HG02642 (cell line): ENCODE results near the gene GNA15.
"Not testable (repeated sequence)": the region's sequence is repeated elsewhere in the genome, so short reads cannot be mapped to it uniquely, and the experiment has no call there.

ENCODE experiments used
- ATAC-seq: cut with Tn5 transposase; IDR thresholded peaks from one replicate; pipeline ENCODE4 v1.9.1; 2021; ENCODE audit warnings: mild to moderate bottlenecking; ENCODE audit not compliant: unreplicated experiment, poor library complexity

Gene GNA15

GRCh38 chr19:3135961-3136683, at the start of gene GNA15:
Gene GNA15 (plus strand): TSS chr19:3136033. CDS start chr19:3136451, 418 bp downstream.
- no peak for ATAC-seq

GRCh38 chr19:3087769-3088168, 48.1 kb upstream of the GNA15 start:
- ATAC-seq: no peak

- ATAC-seq: not testable (repeated sequence)
Measured at GRCh38 chr19:3089299-3089855, 46.5 kb upstream of the GNA15 start.

- ATAC-seq: peak; percentile 23
Measured at GRCh38 chr19:3094601-3095440, 41.0 kb upstream of the GNA15 start.

GRCh38 chr19:3095441-3096191, 40.2 kb upstream of the GNA15 start:
- ATAC-seq: no peak

GRCh38 chr19:3096267-3096901, 39.4 kb upstream of the GNA15 start:
- no peak for ATAC-seq

GRCh38 chr19:3096902-3097326, 38.9 kb upstream of the GNA15 start:
- ATAC-seq: no peak

GRCh38 chr19:3097442-3097871, 38.4 kb upstream of the GNA15 start:
- no peak for ATAC-seq

- ATAC-seq: no peak
Measured at GRCh38 chr19:3098141-3098514, 37.7 kb upstream of the GNA15 start.

GRCh38 chr19:3098515-3099346, 37.1 kb upstream of the GNA15 start:
- ATAC-seq: no peak

- no peak for ATAC-seq
Measured at GRCh38 chr19:3099347-3100145, 36.3 kb upstream of the GNA15 start.

GRCh38 chr19:3100331-3100730, 35.5 kb upstream of the GNA15 start:
- no peak for ATAC-seq

GRCh38 chr19:3100747-3101730, 34.8 kb upstream of the GNA15 start:
- ATAC-seq: no peak

- ATAC-seq: no peak
Measured at GRCh38 chr19:3102239-3103140, 33.3 kb upstream of the GNA15 start.

GRCh38 chr19:3104708-3104983, 31.2 kb upstream of the GNA15 start:
- ATAC-seq: no peak
